ENCODE results near the gene MPV17L.
A peak's percentile ranks its signal among the peaks of the same experiment; 100 is the strongest.
"Not testable (repeated sequence)": the region's sequence is repeated elsewhere in the genome, so short reads cannot be mapped to it uniquely, and the experiment has no call there.

MPV17L gene

DNA sequence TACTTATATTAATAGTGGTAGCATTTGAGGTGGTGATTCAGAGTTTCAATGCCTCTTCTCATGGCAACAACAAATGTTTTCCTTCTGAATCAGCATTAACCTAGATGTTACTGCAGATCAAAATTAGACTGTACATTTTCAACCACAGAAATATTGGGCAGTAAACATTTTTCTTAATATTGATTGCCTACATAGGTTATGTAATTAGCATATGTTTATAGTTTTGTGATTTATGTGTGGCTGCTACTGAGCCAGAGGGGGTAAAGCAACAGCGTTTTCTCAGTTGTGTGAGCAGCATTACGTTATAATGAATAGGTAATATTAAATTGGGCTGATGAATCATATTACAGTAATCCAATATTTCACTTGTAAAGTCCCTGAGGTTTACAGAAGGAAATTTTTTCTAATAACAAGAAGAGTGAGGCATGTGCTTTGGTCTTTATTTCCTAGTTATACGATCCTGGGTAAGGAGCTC lies 20.0 kb downstream of the MPV17L start:
- no peak for DNase-seq

GRCh38 chr16:15417197-15417596 lies 21.6 kb downstream of the MPV17L start:
- no peak for DNase-seq

DNA sequence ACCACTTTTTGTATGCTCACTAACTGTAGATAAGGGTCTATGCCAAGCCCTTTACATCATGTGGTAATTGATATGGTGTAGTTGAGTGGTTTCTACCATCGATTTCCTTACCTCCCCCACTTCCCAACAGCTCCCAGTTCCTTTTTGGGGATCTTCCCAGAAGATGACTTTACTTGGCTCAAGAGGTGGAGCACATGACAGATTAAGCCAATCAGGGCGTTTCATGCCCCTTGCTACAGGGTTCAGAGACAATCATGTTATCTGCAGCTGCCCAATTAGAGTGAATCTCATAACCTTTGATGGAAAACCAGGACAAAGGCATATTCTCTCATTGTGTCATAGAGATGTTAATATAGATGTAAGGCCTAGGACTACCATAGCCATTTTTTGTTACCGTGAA lies 22.7 kb downstream of the MPV17L start:
- DNase-seq, result no peak

DNA sequence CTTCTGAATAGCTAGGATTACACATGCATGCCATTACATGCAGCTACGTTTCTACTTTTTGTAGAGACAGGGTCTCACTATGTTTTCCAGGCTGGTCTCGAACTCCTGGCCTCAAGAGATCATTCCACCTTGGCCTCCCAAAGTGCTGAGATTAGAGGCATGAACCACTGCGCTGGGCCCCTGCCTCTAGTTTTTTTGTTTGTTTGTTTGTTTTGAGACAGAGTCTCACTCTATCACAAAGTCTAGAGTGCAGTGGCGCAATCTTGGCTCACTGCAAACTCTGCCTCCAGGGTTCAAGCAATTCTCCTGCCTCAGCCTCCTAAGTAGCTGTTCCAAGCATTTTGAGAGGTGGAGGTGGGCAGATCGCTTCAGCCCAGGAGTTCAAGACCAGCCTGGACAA lies 26.1 kb downstream of the MPV17L start:
- not testable (repeated sequence) for DNase-seq

DNA sequence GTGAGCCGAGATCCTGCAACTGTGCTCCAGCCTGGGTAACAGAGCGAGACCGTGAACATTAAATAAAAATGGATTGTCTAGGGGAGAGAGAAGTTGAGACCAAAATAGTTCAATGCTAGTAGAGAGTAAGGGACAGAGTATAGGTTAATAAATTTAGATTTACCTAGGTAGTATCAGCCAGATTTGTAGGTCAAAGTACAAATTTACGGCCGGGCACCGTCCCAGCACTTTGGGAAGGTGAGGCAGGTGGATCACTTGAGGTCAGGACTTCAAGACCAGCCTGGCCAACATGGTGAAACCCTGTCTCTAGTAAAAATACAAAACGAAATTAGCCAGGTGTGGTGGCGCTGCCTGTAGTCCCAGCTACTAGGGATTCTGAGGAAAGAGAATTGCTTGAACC lies 26.7 kb downstream of the MPV17L start:
- no peak for DNase-seq

DNA sequence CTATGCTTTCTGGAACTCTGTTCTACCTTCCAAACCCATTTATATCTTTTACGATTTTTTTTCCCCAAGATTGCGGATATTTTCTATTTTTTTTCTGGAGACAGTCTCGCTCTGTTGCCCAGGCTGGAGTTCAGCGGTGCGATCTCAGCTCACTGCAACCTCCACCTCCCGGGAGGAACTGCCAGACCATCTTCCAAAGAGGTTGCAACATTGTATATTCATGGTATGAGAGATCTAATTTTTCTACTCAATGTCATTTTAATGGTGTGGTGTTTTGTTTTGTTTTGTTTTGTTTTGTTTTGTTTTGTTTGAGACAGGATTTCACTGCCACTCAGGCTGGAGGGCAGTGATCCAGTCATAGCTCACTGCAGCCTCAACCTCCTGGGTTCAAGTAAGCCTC lies 30.3 kb downstream of the MPV17L start:
- DNase-seq, result no peak

DNA sequence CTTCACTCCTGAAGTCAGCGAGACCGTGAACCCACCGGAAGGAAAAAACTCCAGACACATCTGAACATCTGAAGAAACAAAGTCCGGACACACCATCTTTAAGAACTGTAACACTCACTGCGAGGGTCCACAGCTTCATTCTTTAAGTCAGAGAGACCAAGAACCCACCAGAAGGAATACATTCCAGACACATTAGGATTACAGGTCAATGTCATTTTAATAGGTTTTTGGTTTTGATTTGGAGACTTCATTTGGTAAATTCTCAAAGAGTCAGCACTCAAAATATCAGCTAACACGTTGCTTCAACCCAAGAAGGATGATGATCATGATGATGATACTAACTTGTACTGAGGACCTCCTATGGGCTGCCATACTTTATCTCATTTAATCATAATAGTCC lies 31.2 kb downstream of the MPV17L start:
- no peak for DNase-seq

GRCh38 chr16:15427648-15428239 lies 32.2 kb downstream of the MPV17L start:
- peak; percentile 93 to 94 for DNase-seq

DNA sequence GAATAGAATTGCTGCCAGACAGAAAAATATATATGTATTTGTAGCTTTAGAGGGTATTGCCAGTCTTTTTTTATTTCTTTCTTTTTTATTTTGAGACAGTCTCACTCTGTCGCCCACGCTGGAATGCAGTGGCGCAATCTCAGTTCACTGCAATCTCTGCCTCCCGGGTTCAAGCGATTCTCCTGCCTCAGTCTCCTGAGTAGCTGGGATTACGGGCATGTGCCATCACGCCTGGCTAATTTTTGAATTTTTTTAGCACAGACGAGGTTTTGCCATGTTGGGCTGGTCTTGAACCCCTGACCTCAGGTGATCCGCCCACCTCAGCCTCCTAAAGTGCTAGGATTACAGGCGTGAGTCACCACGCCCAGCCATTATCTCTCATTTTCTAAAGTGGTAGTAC lies 35.3 kb downstream of the MPV17L start:
- not testable (repeated sequence) for DNase-seq

DNA sequence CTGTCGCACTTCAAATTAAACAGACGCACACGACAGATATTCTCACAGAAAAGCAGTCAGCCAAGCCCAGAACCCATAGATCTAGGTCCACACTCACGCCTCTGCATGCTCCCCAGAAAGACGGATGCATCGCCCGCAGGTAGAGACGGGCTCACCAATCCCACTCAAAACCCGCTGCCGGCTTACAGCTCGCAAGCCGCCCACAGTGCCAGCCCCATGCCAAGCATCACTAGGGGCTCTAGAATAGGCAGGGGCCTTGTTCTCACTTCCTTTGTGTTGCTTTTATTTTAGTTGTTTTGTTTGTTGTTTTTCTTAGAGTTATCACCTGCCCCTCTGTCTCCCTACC lies 38.5 kb downstream of the MPV17L start:
- DNase-seq, result peak in 1 of 2 experiments; percentile 62

GRCh38 chr16:15434425-15435215 lies 39.1 kb downstream of the MPV17L start, which contains the start of gene BMERB1:
BMERB1 (plus strand) TSS chr16:15434588; CDS start chr16:15434654, 66 bp downstream.
- DNase-seq, result peak; percentile 66 to 81

DNA sequence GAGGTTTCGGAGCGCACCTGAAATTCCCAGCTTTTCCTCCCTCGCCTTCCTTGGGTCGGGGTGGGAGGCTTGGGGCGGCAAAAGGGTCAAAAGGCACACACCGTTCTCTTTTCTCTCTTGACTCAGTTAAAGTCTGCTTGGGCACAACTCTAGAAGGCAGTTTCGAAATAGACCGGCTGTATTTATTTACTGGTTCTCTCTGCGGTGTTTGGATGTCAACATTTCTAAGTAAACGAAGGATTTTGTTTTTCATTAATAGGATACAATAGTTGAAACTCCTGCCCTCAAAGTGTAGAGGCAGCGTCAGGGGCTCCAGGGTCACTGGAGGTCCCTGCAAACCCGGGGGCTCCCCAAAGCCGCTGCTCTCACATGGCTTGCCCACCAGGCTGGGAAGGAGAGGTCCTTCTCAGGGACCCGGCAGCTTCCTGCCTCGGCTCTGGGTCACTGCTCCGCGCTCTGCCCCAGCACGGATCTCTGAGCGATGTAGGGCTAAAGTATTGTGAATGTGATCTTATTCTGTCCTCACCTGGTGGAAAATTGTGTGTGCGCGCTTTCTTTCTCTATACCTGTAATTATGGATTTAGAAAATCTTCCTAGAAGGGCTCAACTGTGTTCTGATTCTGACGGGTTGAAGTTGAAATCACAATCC lies 39.8 kb downstream of the MPV17L start:
- peak in 1 of 2 experiments; percentile 26 for DNase-seq

DNA sequence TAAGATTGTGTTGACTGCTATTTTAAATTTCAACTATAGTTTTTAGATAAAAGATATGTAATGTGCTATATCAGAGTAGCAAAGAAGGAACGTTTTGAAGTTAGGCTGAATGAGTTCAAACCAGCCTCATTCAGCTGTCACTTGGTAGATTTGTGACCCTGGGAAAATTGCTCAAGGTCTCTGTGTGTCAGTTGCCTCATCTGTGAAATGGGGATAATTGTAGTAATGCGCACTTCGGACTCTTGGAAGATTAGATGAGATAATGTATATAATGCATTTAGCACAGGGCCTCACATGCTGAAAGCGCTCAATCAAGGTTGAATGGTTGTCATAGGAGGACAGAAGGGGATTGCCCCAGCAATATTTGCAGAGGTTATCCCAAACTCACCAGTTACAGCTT lies 43.5 kb downstream of the MPV17L start:
- DNase-seq, result no peak

DNA sequence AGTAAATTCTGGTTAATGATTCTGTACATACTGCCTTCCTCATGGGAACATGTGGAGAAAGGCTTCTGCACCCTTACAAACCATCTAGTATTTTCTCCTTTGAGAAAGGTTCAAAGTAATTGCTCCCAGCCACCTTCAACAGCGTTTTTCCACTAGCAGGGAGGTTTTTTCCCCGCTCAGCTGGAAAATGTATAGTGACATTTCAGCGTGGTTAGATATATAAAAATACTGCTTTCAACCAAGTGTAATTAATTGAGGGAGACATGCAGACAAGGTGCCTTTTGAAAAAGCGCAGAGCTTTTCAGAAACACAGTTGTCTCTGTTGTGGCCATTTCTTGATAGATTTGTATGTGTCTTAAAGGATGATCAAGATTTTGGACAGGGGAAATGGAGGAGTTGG lies 44.0 kb downstream of the MPV17L start:
- no peak for DNase-seq

GRCh38 chr16:15440852-15441251 lies 45.3 kb downstream of the MPV17L start:
- DNase-seq, result no peak

GRCh38 chr16:15442140-15442539 lies 46.6 kb downstream of the MPV17L start:
- not testable (repeated sequence) for DNase-seq

DNA sequence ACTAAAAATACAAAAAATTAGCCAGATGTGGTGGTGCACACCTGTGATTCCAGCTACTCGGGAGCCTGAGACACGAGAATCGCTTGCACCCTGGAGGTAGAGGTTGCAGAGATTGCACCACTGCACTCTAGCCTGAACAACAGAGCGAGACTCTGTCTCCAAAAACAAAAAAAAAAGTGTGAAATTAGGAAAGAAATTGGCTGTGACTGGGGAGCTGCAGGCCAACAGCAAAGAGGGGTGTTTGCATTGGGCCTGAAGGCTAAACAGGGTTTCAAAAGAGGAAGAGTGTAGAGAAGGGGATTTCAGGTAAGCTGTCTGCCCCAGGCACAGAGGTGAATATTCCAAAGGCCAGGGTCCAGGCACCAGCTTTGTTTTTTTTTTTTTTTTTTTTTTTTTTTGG lies 48.2 kb downstream of the MPV17L start:
- no peak for DNase-seq

GRCh38 chr16:15444264-15444663 lies 48.7 kb downstream of the MPV17L start:
- DNase-seq, result no peak

GRCh38 chr16:15445450-15445849 lies 49.9 kb downstream of the MPV17L start:
- no peak for DNase-seq

DNA sequence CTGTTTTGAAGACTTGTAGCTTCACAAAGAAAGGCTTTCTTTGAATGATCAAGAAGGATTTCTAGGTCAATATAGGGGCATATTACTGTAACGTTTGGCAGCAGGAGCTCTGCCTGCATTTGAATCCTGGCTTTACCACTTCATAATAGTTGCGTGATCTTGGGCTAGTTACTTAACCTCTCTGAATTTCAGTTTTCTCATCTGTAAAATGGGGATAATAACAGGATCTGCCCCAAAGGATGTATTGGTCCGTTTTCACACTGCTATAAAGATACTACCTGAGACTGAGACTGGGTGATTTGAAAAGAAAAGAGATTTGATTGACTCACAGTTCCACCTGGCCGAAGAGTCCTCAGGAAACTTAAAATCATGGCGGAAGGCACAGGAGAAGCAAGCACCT lies 51.3 kb downstream of the MPV17L start:
- no peak for DNase-seq

GRCh38 chr16:15450624-15451023 lies 55.1 kb downstream of the MPV17L start:
- DNase-seq, result no peak

- DNase-seq, result no peak
Measured at GRCh38 chr16:15451098-15451731, 55.7 kb downstream of the MPV17L start.

GRCh38 chr16:15452246-15452855 lies 56.8 kb downstream of the MPV17L start:
- DNase-seq, result no peak
